Activated T-cell treated with anti-CD3 and anti-CD28 coated beads, Interleukin-2, amount 50 U/mL, for 4 hours (primary cell): ENCODE measurements around the gene DEPDC5. TPM values are rescaled to one million over a fixed set of nuclear protein-coding genes. Genes with fewer than 3 reads are reported as not detected.
"Not testable (repeated sequence)": the region's sequence is repeated elsewhere in the genome, so short reads cannot be mapped to it uniquely, and the experiment has no call there.

Experiments
- ATAC-seq, 2 donors: fragments of 200-7000 bp; cut with Tn5 transposase; one replicate each; pipeline ENCODE4 v1.10.0; 2021
- DNase-seq: peaks from one replicate; pipeline ENCODE4 v3.0.0-alpha.2; 2020
- H3K27me3 Mint-ChIP-seq: one replicate; pipeline ENCODE4 v1.8.0; 2021; ENCODE audit warnings: low read depth, mixed read lengths
- H3K36me3 Mint-ChIP-seq: one replicate; pipeline ENCODE4 v1.8.0; 2022; ENCODE audit warnings: mixed read lengths; ENCODE audit not compliant: insufficient read depth
- H3K4me1 Mint-ChIP-seq: one replicate; pipeline ENCODE4 v1.8.0; 2021; ENCODE audit warnings: low read depth, mixed read lengths
- H3K4me3 Mint-ChIP-seq: one replicate; pipeline ENCODE4 v1.8.0; 2021; ENCODE audit warnings: mild to moderate bottlenecking, moderate library complexity, mixed read lengths
- H3K9me3 Mint-ChIP-seq: one replicate; pipeline ENCODE4 v1.8.0; 2021; ENCODE audit warnings: mixed read lengths
- total RNA-seq, 3 donors: library from RNA; stranded (reverse); gene quantifications; one replicate each; pipeline ENCODE4 v1.2.1, GENCODE V29; 2021

DEPDC5 gene
- total RNA-seq, 3 donors from 2014 or later, result 26.2 to 27.4 (median 27.0) TPM

GRCh38 chr22:31814942-31815341 is 61.1 kb downstream of the DEPDC5 start:
- Mint-ChIP-seq H3K27me3 (no peaks in the 10 kb centered on the region), H3K4me3 (no peak overlapping the region), H3K36me3 (peaks cover 39% of the 10 kb centered on the region), H3K9me3 (no peaks in the 10 kb centered on the region), H3K4me1 (peaks cover 4% of the 10 kb centered on the region)
- ATAC-seq, result no peak
- DNase-seq, result no peak

DNA sequence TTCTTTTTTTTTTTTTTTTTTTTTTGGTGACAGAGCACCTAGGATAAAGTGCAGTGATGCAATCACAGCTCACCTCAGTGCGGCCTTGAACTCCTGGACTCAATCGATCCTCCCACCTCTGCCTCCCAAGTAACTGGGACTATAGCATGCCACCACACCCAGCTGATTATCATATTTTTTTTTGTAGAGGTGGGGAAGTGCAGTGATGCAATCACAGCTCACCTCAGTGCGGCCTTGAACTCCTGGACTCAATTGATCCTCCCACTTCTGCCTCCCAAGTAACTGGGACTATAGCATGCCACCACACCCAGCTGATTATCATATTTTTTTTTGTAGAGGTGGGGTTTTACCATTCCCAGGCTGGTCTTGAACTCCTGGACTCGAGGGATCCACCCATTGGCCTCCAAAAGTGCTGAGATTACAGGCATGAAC is 61.6 kb downstream of the DEPDC5 start:
- peaks cover 40% of the 10 kb centered on the region for H3K36me3 Mint-ChIP-seq
- ATAC-seq, H3K4me3 Mint-ChIP-seq, H3K27me3 Mint-ChIP-seq, DNase-seq, H3K9me3 Mint-ChIP-seq, H3K4me1 Mint-ChIP-seq: not testable (repeated sequence)

GRCh38 chr22:31816750-31817149 is 62.9 kb downstream of the DEPDC5 start:
- Mint-ChIP-seq H3K9me3 (no peaks in the 10 kb centered on the region), H3K27me3 (no peaks in the 10 kb centered on the region), H3K36me3 (peaks cover 42% of the 10 kb centered on the region), H3K4me1 (peaks cover 4% of the 10 kb centered on the region), H3K4me3 (no peak overlapping the region)
- ATAC-seq (no peak), DNase-seq (no peak)

DNA sequence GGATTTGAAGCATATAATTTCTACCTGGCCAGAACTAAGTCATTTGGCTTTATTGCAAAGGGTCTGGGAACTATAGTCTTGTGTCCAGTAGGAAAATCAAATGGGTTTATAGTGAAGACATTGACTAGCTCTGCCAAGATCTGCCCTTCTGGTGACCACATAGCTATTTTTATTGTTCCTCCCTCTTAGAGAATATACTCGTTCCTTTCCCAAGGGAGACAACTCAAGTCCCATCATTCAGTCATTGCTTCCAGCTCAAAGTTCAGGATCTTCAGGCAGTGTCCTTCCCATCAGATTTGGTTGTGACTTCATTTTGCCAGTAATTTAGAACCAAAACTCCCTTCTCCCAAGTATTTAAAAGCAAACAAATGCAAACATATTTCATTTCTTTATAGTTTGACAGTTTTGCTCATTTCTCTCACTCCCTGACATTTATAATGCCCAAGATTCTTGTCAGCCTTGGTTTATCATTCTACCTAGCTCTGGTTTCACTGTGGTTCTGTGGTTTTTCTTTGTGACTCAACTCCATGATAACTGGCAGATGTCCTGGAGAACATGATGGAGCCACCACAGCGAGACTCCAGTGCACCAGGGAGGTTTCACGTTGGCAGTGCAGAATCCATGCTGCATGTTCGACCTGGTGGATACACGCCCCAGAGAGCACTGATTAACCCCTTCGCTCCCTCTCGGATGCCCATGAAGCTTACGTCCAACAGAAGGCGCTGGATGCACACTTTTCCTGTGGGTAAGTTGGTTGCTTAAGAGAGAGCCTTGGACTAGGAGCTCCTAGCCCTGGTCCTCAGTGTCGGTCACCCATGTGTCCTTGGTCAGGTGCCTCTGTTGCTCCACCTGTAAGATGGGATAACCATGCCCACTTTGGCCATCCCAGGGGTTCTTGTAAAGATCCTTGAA is 64.9 kb downstream of the DEPDC5 start:
- DNase-seq, result no peak
- peaks cover 50% of the 10 kb centered on the region for H3K36me3 Mint-ChIP-seq
- ATAC-seq, result peak; percentile 76 to 87

GRCh38 chr22:31820655-31821054 is 66.8 kb downstream of the DEPDC5 start:
- DNase-seq (no peak), ATAC-seq (no peak)
- Mint-ChIP-seq H3K36me3 (peaks cover 43% of the 10 kb centered on the region), H3K27me3 (no peaks in the 10 kb centered on the region), H3K4me1 (peaks cover 4% of the 10 kb centered on the region), H3K4me3 (no peak overlapping the region), H3K9me3 (no peaks in the 10 kb centered on the region)

More for the DNA sequence above, 64.9 kb downstream of the DEPDC5 start:
- H3K9me3 Mint-ChIP-seq, result no peaks in the 10 kb centered on the region
- H3K4me1 Mint-ChIP-seq, result peaks cover 4% of the 10 kb centered on the region
- H3K27me3 Mint-ChIP-seq, result no peaks in the 10 kb centered on the region
- no peak overlapping the region for H3K4me3 Mint-ChIP-seq

GRCh38 chr22:31821572-31821971 is 67.8 kb downstream of the DEPDC5 start:
- Mint-ChIP-seq H3K27me3 (no peaks in the 10 kb centered on the region), H3K4me1 (peaks cover 4% of the 10 kb centered on the region), H3K9me3 (no peaks in the 10 kb centered on the region), H3K36me3 (peaks cover 42% of the 10 kb centered on the region), H3K4me3 (no peak overlapping the region)
- DNase-seq, result no peak
- ATAC-seq, result no peak

GRCh38 chr22:31822523-31822922 is 68.7 kb downstream of the DEPDC5 start:
- Mint-ChIP-seq H3K4me1 (peaks cover 4% of the 10 kb centered on the region), H3K9me3 (no peaks in the 10 kb centered on the region), H3K36me3 (peaks cover 45% of the 10 kb centered on the region), H3K4me3 (no peak overlapping the region), H3K27me3 (no peaks in the 10 kb centered on the region)
- no peak for ATAC-seq
- DNase-seq, result no peak

GRCh38 chr22:31825513-31825912 is 71.7 kb downstream of the DEPDC5 start:
- H3K36me3 Mint-ChIP-seq, result peaks cover 42% of the 10 kb centered on the region
- no peak for ATAC-seq
- H3K4me1 Mint-ChIP-seq, result peaks cover 18% of the 10 kb centered on the region
- no peaks in the 10 kb centered on the region for H3K9me3 Mint-ChIP-seq
- no peaks in the 10 kb centered on the region for H3K27me3 Mint-ChIP-seq
- DNase-seq, result no peak
- H3K4me3 Mint-ChIP-seq, result no peak overlapping the region

DNA sequence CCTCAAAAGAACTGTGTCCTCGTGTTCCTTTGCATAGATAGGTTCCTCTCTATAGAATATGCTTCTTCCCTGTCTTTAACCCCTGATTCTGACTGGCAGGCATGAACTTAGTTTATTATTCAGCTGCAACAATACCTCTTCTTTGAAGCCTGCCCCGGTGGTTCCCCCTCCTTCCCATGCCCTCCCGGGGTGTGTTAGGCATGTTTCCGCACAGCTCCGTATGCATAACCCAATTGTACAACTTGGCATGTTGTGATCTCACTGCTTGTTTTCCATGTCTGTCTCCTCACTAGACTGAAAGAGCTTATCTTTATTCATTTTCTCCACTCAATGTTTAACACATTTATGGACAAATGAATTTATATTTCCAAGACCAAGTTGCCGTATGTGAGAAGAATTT is 72.6 kb downstream of the DEPDC5 start:
- DNase-seq (no peak), ATAC-seq (no peak)
- peaks cover 38% of the 10 kb centered on the region for H3K36me3 Mint-ChIP-seq
- H3K4me3 Mint-ChIP-seq, result no peak overlapping the region
- H3K4me1 Mint-ChIP-seq, result peaks cover 23% of the 10 kb centered on the region
- H3K27me3 Mint-ChIP-seq, result no peaks in the 10 kb centered on the region
- H3K9me3 Mint-ChIP-seq, result no peaks in the 10 kb centered on the region

DNA sequence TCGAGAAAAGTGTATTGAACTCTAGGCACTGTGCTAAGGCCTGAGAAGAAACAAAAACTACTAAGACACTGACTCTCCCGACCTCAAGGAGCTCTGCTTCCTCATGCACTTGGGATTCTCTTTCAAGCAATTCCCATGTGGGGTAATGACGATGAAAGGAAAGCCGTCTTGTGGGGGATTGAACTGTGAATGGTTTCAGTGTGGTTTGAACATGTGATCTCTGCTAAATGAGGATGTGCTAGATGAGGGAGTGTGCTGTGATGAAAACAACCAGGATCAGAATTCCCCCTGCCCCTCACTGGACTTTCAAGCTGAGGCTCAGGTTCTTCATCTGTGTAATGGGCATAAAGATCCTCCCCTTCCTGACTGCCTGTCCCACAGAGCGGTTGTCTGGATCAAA is 74.9 kb downstream of the DEPDC5 start:
- H3K36me3 Mint-ChIP-seq, result peaks cover 40% of the 10 kb centered on the region

GRCh38 chr22:31829505-31829904 is 75.7 kb downstream of the DEPDC5 start:
- peak; percentile 6 for DNase-seq
- H3K36me3 Mint-ChIP-seq, result peaks cover 43% of the 10 kb centered on the region

More for the DNA sequence above, 74.9 kb downstream of the DEPDC5 start:
- ATAC-seq (no peak), DNase-seq (no peak)
- Mint-ChIP-seq H3K9me3 (no peaks in the 10 kb centered on the region), H3K4me1 (peaks cover 23% of the 10 kb centered on the region), H3K4me3 (no peak overlapping the region), H3K27me3 (no peaks in the 10 kb centered on the region)

DNA sequence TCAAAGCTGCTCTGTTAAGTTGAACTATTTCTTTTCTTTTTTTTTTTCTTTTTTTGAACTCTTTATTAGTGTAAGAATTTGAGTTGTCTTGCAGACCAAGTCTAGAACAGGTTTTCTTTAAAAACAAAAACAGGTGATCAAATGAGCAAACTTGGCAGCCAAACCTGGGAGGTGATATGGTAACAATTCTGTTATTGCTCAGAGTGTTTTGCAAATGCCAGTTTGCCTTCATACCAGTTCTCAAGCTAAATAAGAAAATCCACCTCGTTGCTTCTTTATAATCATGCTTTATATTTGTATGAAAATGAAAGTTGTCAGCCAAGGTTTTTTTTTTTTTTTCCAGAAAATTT is 76.9 kb downstream of the DEPDC5 start:
- Mint-ChIP-seq H3K4me3 (no peak overlapping the region), H3K9me3 (no peaks in the 10 kb centered on the region), H3K4me1 (peaks cover 23% of the 10 kb centered on the region), H3K27me3 (no peaks in the 10 kb centered on the region), H3K36me3 (peaks cover 42% of the 10 kb centered on the region)
- no peak for DNase-seq
- no peak for ATAC-seq

More at GRCh38 chr22:31829505-31829904, 75.7 kb downstream of the DEPDC5 start:
- Mint-ChIP-seq H3K4me3 (no peak overlapping the region), H3K9me3 (no peaks in the 10 kb centered on the region), H3K4me1 (peaks cover 23% of the 10 kb centered on the region), H3K27me3 (no peaks in the 10 kb centered on the region)
- ATAC-seq, result peak; percentile 100

DNA sequence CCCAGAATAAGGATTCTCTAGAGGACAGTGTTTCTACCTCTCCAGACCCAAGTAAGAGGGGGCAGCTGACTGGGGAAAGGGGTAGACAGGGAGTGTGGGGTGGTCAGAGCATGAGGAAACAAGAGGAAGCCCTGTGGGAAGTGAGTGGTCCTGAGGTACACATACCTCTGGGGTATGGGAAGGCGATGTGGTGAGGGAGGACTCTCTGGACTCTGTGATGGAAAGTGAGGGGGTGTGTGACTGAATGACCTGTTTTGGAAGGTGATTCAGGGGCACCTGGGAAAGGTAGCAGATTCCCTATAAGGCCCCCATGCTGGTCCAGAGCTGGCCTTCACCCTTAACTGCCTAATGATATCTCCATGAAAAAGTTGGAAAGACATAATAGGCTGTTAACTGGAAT is 80.1 kb downstream of the DEPDC5 start:
- Mint-ChIP-seq H3K36me3 (peaks cover 40% of the 10 kb centered on the region), H3K4me3 (no peak overlapping the region), H3K4me1 (peaks cover 20% of the 10 kb centered on the region), H3K9me3 (no peaks in the 10 kb centered on the region), H3K27me3 (no peaks in the 10 kb centered on the region)
- DNase-seq (no peak), ATAC-seq (no peak)

GRCh38 chr22:31836010-31836409 is 82.2 kb downstream of the DEPDC5 start:
- no peak for DNase-seq
- Mint-ChIP-seq H3K4me3 (no peak overlapping the region), H3K4me1 (peaks cover 2% of the 10 kb centered on the region), H3K27me3 (no peaks in the 10 kb centered on the region), H3K9me3 (no peaks in the 10 kb centered on the region), H3K36me3 (peaks cover 42% of the 10 kb centered on the region)
- ATAC-seq, result no peak

- no peak for DNase-seq
- peaks cover 46% of the 10 kb centered on the region for H3K36me3 Mint-ChIP-seq
- ATAC-seq, result no peak
- H3K27me3 Mint-ChIP-seq, result no peaks in the 10 kb centered on the region
- H3K4me3 Mint-ChIP-seq, result no peak overlapping the region
- no peaks in the 10 kb centered on the region for H3K9me3 Mint-ChIP-seq
- no peaks in the 10 kb centered on the region for H3K4me1 Mint-ChIP-seq
Measured at GRCh38 chr22:31838917-31839316, 85.1 kb downstream of the DEPDC5 start.
